PC-3 (cell line): Measurements from ENCODE around the gene GADD45GIP1.

Source experiments
- CTCF ChIP-seq: fragments of 300-600 bp; sonication (generic); conservative IDR thresholded peaks from 2 replicates; pipeline ENCODE4 v1.5.1; 2017; ENCODE audit warnings: antibody characterized with exemption, low read depth, mild to moderate bottlenecking, low read length
- EZH2phosphoT487 ChIP-seq: fragments of 300-600 bp; sonication (generic); IDR thresholded peaks from 2 replicates; pipeline ENCODE4 v1.6.1; 2018; ENCODE audit warnings: mild to moderate bottlenecking, antibody characterized with exemption, low read length, borderline replicate concordance

- TF ChIP-seq EZH2phosphoT487, result no peak
- no peak for TF ChIP-seq CTCF
Observed at GRCh38 chr19:12986726-12987125, 29.7 kb upstream of the GADD45GIP1 start.
